ENCODE measurements around the gene PLEKHA1.

The PLEKHA1 gene

DNA sequence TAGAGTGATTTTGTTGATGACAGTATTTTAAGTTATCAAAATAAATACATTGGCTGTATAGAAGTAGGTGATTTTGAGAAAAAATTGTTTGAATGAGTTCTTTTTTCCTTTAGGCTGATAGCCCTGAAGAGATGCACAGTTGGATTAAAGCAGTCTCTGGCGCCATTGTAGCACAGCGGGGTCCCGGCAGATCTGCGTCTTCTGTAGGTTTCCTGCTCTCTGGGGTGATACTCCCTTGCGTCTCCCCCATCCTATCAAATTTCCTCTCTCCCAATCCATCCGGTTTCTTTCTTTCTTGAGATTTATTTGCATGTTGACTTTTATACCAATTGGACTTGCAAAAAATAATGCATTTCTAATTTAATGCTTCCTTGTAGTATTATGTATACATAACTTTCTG is 52.3 kb downstream of the PLEKHA1 start:
- 100% methylated on average over 4 of the region's 6 CpGs for WGBS
- H3K9me3 ChIP-seq (ENCODE audit: control insufficient read depth, low read length) = no peaks in the 10 kb centered on the region
- H3K4me2 ChIP-seq (ENCODE audit: low read length, poor library complexity, severe bottlenecking) = no peak overlapping the region

DNA sequence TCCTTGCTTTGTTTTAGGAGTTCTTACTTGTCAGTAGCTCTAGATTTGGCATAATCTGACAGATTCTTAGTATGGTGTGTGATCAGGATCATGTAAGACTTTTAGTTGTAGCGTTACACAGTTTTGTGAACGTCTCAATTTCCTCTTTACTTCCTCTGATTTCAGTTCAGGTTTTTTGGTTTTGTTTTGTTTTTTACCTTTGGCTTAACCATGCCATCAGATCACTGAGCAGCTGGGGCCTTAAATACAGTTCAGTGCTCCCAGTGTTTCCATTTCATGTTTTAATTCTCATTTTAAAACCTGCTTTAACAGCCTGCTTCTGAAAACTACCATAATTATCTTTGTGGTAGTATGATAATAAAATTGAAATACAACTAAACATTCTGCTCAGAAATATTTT is 52.8 kb downstream of the PLEKHA1 start:
- Histone ChIP-seq H3K9ac (ENCODE audit: low read length) (no peak overlapping the region), H3K4me1 (ENCODE audit: control insufficient read depth, insufficient read depth, low read depth, low read length) (no peaks in the 10 kb centered on the region), H2AFZ (ENCODE audit: low read depth, low read length) (no peak overlapping the region), H4K8ac (ENCODE audit: low read length) (no peak overlapping the region), H3K36me3 (ENCODE audit: control insufficient read depth in 1 of 2, insufficient read depth in 2 of 2, low read depth in 1 of 2, low read length in 2 of 2) (peaks cover 11 to 53% of the 10 kb centered on the region in 2 experiments), H2BK120ac (ENCODE audit: low read depth, low read length) (no peak overlapping the region), H3K23ac (ENCODE audit: low read length in 2 of 2) (no peak overlapping the region), H2AK5ac (ENCODE audit: low read length, severe bottlenecking) (no peak overlapping the region), H3K27ac (ENCODE audit: low read length, poor library complexity, severe bottlenecking) (no peak overlapping the region), H3K79me1 (replicated peaks; ENCODE audit: low read length, poor library complexity, severe bottlenecking) (peaks cover 9% of the 10 kb centered on the region), H3K9me3 (ENCODE audit: control insufficient read depth, low read length) (no peaks in the 10 kb centered on the region), H3K14ac (ENCODE audit: low read length in 2 of 2) (no peak overlapping the region), H2BK5ac (ENCODE audit: low read depth, low read length, poor library complexity, severe bottlenecking) (no peak overlapping the region), H3K18ac (ENCODE audit: low read depth in 1 of 2, low read length in 2 of 2) (no peak overlapping the region), H2BK12ac (ENCODE audit: low read length in 2 of 2) (no peak overlapping the region), H2BK15ac (ENCODE audit: low read depth, poor library complexity, severe bottlenecking) (no peak overlapping the region), H3K4me2 (ENCODE audit: low read length, poor library complexity, severe bottlenecking) (no peak overlapping the region), H3K27me3 (ENCODE audit: control insufficient read depth in 1 of 2, insufficient read depth in 1 of 2, low read length in 2 of 2) (no peaks in the 10 kb centered on the region), H3K4me3 (ENCODE audit: insufficient read depth in 1 of 2, low read depth in 1 of 2, low read length in 2 of 2) (no peak overlapping the region), H4K91ac (ENCODE audit: low read length) (no peak overlapping the region), H3K4ac (ENCODE audit: low read depth in 1 of 2, low read length in 2 of 2) (no peak overlapping the region)
- WGBS = 93% methylated on average over 2 of the region's 2 CpGs
- no peak for DNase-seq

More for the DNA sequence above, 52.3 kb downstream of the PLEKHA1 start:
- Histone ChIP-seq H3K4ac (ENCODE audit: low read depth in 1 of 2, low read length in 2 of 2) (no peak overlapping the region), H3K27me3 (ENCODE audit: control insufficient read depth in 1 of 2, insufficient read depth in 1 of 2, low read length in 2 of 2) (no peaks in the 10 kb centered on the region), H3K4me3 (ENCODE audit: insufficient read depth in 1 of 2, low read depth in 1 of 2, low read length in 2 of 2) (no peak overlapping the region), H3K4me1 (ENCODE audit: control insufficient read depth, insufficient read depth, low read depth, low read length) (no peaks in the 10 kb centered on the region), H2BK120ac (ENCODE audit: low read depth, low read length) (no peak overlapping the region), H2AK5ac (ENCODE audit: low read length, severe bottlenecking) (no peak overlapping the region), H3K27ac (ENCODE audit: low read length, poor library complexity, severe bottlenecking) (no peak overlapping the region), H3K18ac (ENCODE audit: low read depth in 1 of 2, low read length in 2 of 2) (no peak overlapping the region), H4K8ac (ENCODE audit: low read length) (no peak overlapping the region), H3K9ac (ENCODE audit: low read length) (no peak overlapping the region), H2BK5ac (ENCODE audit: low read depth, low read length, poor library complexity, severe bottlenecking) (no peak overlapping the region), H2AFZ (ENCODE audit: low read depth, low read length) (no peak overlapping the region), H4K91ac (ENCODE audit: low read length) (no peak overlapping the region), H3K14ac (ENCODE audit: low read length in 2 of 2) (no peak overlapping the region), H2BK12ac (ENCODE audit: low read length in 2 of 2) (no peak overlapping the region), H2BK15ac (ENCODE audit: low read depth, poor library complexity, severe bottlenecking) (no peak overlapping the region), H3K79me1 (replicated peaks; ENCODE audit: low read length, poor library complexity, severe bottlenecking) (peaks cover 10% of the 10 kb centered on the region), H3K36me3 (ENCODE audit: control insufficient read depth in 1 of 2, insufficient read depth in 2 of 2, low read depth in 1 of 2, low read length in 2 of 2) (peaks cover 11 to 56% of the 10 kb centered on the region in 2 experiments), H3K23ac (ENCODE audit: low read length in 2 of 2) (no peak overlapping the region)
- no peak for DNase-seq

DNA sequence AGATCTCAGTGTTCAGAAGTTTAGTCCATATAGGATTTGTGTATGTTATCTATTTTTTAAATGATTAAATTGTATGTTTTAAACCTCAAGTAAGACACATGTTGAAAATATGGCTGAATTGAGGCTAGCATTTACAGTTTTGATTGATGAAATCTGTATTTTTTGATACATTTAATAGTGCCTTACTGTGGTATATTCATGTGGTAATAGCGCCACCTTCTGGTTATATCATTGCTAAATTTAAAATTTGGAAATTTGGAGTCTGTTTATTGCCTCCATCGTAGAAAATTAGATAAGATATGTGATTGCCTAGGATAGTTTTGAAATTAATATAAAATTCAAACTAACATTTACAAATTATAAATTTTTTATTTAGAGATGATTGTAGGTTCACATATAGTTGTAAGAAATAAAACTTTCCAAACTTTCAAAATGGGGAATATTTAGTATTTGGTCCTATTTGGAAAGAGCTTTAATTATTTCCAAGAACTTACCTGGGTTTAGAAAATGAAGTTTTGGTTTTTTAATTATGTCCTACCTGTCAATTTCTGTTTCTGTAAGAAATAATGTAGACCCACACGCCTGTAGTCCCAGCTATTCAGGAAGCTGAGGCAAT is 60.8 kb downstream of the PLEKHA1 start:
- no peak overlapping the region for H3K4me2 ChIP-seq (ENCODE audit: low read length, poor library complexity, severe bottlenecking)
- H3K36me3 ChIP-seq (ENCODE audit: control insufficient read depth in 1 of 2, insufficient read depth in 2 of 2, low read depth in 1 of 2, low read length in 2 of 2) = peaks cover 0 to 4% of the 10 kb centered on the region in 2 experiments
- peak; percentile 48 for DNase-seq
- no peak overlapping the region for H2AK5ac ChIP-seq (ENCODE audit: low read length, severe bottlenecking)
- no peak overlapping the region for H3K18ac ChIP-seq (ENCODE audit: low read depth in 1 of 2, low read length in 2 of 2)
- 80% methylated on average over 1 of the region's 3 CpGs for WGBS
- H3K4ac ChIP-seq (ENCODE audit: low read depth in 1 of 2, low read length in 2 of 2) = no peak overlapping the region
- no peak overlapping the region for H2BK12ac ChIP-seq (ENCODE audit: low read length in 2 of 2)
- H4K91ac ChIP-seq (ENCODE audit: low read length) = no peak overlapping the region
- H3K9me3 ChIP-seq (ENCODE audit: control insufficient read depth, low read length) = no peaks in the 10 kb centered on the region
- H2BK15ac ChIP-seq (ENCODE audit: low read depth, poor library complexity, severe bottlenecking) = no peak overlapping the region
- H4K8ac ChIP-seq (ENCODE audit: low read length) = no peak overlapping the region
- H3K27ac ChIP-seq (ENCODE audit: low read length, poor library complexity, severe bottlenecking) = no peak overlapping the region
- H3K23ac ChIP-seq (ENCODE audit: low read length in 2 of 2) = no peak overlapping the region
- no peak overlapping the region for H2BK120ac ChIP-seq (ENCODE audit: low read depth, low read length)
- no peak overlapping the region for H3K14ac ChIP-seq (ENCODE audit: low read length in 2 of 2)
- no peak overlapping the region for H2BK5ac ChIP-seq (ENCODE audit: low read depth, low read length, poor library complexity, severe bottlenecking)
- no peaks in the 10 kb centered on the region for H3K4me1 ChIP-seq (ENCODE audit: control insufficient read depth, insufficient read depth, low read depth, low read length)
- peaks cover 2% of the 10 kb centered on the region for H3K79me1 ChIP-seq (replicated peaks; ENCODE audit: low read length, poor library complexity, severe bottlenecking)
- no peak overlapping the region for H2AFZ ChIP-seq (ENCODE audit: low read depth, low read length)
- no peaks in the 10 kb centered on the region for H3K27me3 ChIP-seq (ENCODE audit: control insufficient read depth in 1 of 2, insufficient read depth in 1 of 2, low read length in 2 of 2)
- no peak overlapping the region for H3K9ac ChIP-seq (ENCODE audit: low read length)
- H3K4me3 ChIP-seq (ENCODE audit: insufficient read depth in 1 of 2, low read depth in 1 of 2, low read length in 2 of 2) = no peak overlapping the region

DNA sequence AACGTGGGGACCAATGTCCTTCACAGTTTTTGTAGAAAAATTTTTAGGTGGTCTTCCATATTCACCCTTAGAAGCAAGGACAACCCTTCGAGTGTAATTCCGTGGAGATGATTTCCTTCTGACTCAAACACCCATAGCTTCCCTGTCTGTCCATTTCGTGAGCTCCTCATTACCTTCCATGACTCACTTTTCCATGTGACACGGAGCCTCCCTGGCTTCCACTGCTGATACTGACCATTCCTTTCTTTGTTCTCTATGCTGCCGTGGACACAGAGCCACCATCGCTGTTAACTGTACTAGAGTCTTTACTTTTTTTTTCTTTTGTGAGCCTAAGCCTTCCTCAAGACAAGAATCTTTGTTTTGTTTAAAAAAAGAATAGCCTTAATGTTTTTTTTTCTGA is 67.5 kb downstream of the PLEKHA1 start:
- Histone ChIP-seq H2BK120ac (ENCODE audit: low read depth, low read length) (no peak overlapping the region), H3K14ac (ENCODE audit: low read length in 2 of 2) (no peak overlapping the region), H3K4me3 (ENCODE audit: insufficient read depth in 1 of 2, low read depth in 1 of 2, low read length in 2 of 2) (no peak overlapping the region), H3K9ac (ENCODE audit: low read length) (peak overlapping the region; percentile 65), H3K4me1 (ENCODE audit: control insufficient read depth, insufficient read depth, low read depth, low read length) (peaks cover 2% of the 10 kb centered on the region), H3K18ac (ENCODE audit: low read depth in 1 of 2, low read length in 2 of 2) (no peak overlapping the region), H3K4ac (ENCODE audit: low read depth in 1 of 2, low read length in 2 of 2) (no peak overlapping the region), H4K91ac (ENCODE audit: low read length) (no peak overlapping the region), H3K9me3 (ENCODE audit: control insufficient read depth, low read length) (no peaks in the 10 kb centered on the region), H3K36me3 (ENCODE audit: control insufficient read depth in 1 of 2, insufficient read depth in 2 of 2, low read depth in 1 of 2, low read length in 2 of 2) (no peaks in the 10 kb centered on the region), H2BK12ac (ENCODE audit: low read length in 2 of 2) (no peak overlapping the region), H2AFZ (ENCODE audit: low read depth, low read length) (no peak overlapping the region), H2AK5ac (ENCODE audit: low read length, severe bottlenecking) (no peak overlapping the region), H3K4me2 (ENCODE audit: low read length, poor library complexity, severe bottlenecking) (no peak overlapping the region), H2BK15ac (ENCODE audit: low read depth, poor library complexity, severe bottlenecking) (no peak overlapping the region), H3K27ac (ENCODE audit: low read length, poor library complexity, severe bottlenecking) (no peak overlapping the region), H4K8ac (ENCODE audit: low read length) (no peak overlapping the region), H3K23ac (ENCODE audit: low read length in 2 of 2) (no peak overlapping the region), H3K27me3 (ENCODE audit: control insufficient read depth in 1 of 2, insufficient read depth in 1 of 2, low read length in 2 of 2) (no peaks in the 10 kb centered on the region), H2BK5ac (ENCODE audit: low read depth, low read length, poor library complexity, severe bottlenecking) (no peak overlapping the region), H3K79me1 (replicated peaks; ENCODE audit: low read length, poor library complexity, severe bottlenecking) (no peaks in the 10 kb centered on the region)
- 68% methylated on average over 6 of the region's 7 CpGs for WGBS
- DNase-seq = peak; percentile 49

Measured in mesenchymal stem cell (in vitro differentiated cells and primary cell).